HepG2 (cell line): ENCODE measurements around the gene SLC10A1. TPM values are rescaled to one million over a fixed set of nuclear protein-coding genes. Genes with fewer than 3 reads are reported as not detected.

Experiments used
- ARID2 ChIP-seq: sonication (generic); formaldehyde crosslinking; IDR thresholded peaks from 2 replicates; pipeline ENCODE4 v1.8.1; 2022; ENCODE audit warnings: mild to moderate bottlenecking, missing genetic modification reagents, borderline replicate concordance
- DZIP1 ChIP-seq: sonication (generic); formaldehyde crosslinking; IDR thresholded peaks from 2 replicates; pipeline ENCODE4 v1.5.0; 2020; ENCODE audit warnings: mild to moderate bottlenecking, missing genetic modification reagents
- ERF ChIP-seq: IDR thresholded peaks from 2 replicates; pipeline ENCODE4 v1.6.1; 2018; ENCODE audit warnings: missing biosample characterization, missing genetic modification reagents
- FOXJ3 ChIP-seq: sonication (generic); formaldehyde crosslinking; IDR thresholded peaks from 2 replicates; pipeline ENCODE4 v1.4.0; 2020; ENCODE audit warnings: missing genetic modification reagents, mild to moderate bottlenecking, borderline replicate concordance
- NCOA2 ChIP-seq: sonication (generic); formaldehyde crosslinking; IDR thresholded peaks from 2 replicates; pipeline ENCODE4 v1.8.0; 2022; ENCODE audit warnings: inconsistent platforms
- NFATC3 ChIP-seq: sonication (generic); formaldehyde crosslinking; IDR thresholded peaks from 2 replicates; pipeline ENCODE4 v1.5.1; 2020; ENCODE audit warnings: mild to moderate bottlenecking, missing genetic modification reagents
- NFIC ChIP-seq: IDR thresholded peaks from 2 replicates; pipeline ENCODE4 v1.6.1; 2012; ENCODE audit warnings: mild to moderate bottlenecking, low read length, inconsistent platforms
- ONECUT2 ChIP-seq: sonication (generic); formaldehyde crosslinking; IDR thresholded peaks from 2 replicates; pipeline ENCODE4 v1.4.0; 2020; ENCODE audit warnings: missing genetic modification reagents
- POGK ChIP-seq: sonication (generic); formaldehyde crosslinking; conservative IDR thresholded peaks from 2 replicates; pipeline ENCODE4 v1.8.0; 2022; ENCODE audit warnings: mild to moderate bottlenecking, moderate library complexity, missing genetic modification reagents
- RAD51 ChIP-seq: fragments of 450-650 bp; IDR thresholded peaks from 2 replicates; pipeline ENCODE4 v1.6.1; 2016; ENCODE audit warnings: borderline replicate concordance
- SP140L ChIP-seq: sonication (generic); formaldehyde crosslinking; IDR thresholded peaks from 2 replicates; pipeline ENCODE4 v1.4.0; 2020; ENCODE audit warnings: missing genetic modification reagents, borderline replicate concordance
- ZBTB40 ChIP-seq, 2 experiments: fragments of 450-650 bp in 1 of 2; sonication (generic) in 1 of 2; formaldehyde crosslinking in 1 of 2; IDR thresholded peaks; 2 replicates each; pipeline versions ENCODE4 v1.6.1 to v1.8.0; 2016 to 2022; ENCODE audit warnings: antibody characterized with exemption in 1 of 2, mild to moderate bottlenecking in 1 of 2, missing genetic modification reagents in 1 of 2
- ZIK1 ChIP-seq: sonication (generic); formaldehyde crosslinking; IDR thresholded peaks from 2 replicates; pipeline ENCODE4 v1.5.0; 2020; ENCODE audit warnings: mild to moderate bottlenecking, low read depth, missing genetic modification reagents, borderline replicate concordance
- ZNF121 ChIP-seq: sonication (generic); formaldehyde crosslinking; IDR thresholded peaks from 2 replicates; pipeline ENCODE4 v1.5.0; 2020; ENCODE audit warnings: mild to moderate bottlenecking, missing genetic modification reagents
- ZNF547 ChIP-seq: sonication (generic); formaldehyde crosslinking; IDR thresholded peaks from 2 replicates; pipeline ENCODE4 v1.5.1; 2020; ENCODE audit warnings: mild to moderate bottlenecking, missing genetic modification reagents
- polyA plus RNA-seq, 8 experiments: library from polyadenylated mRNA; depleted of rRNA in 3 of 8; stranded (reverse) in 7 of 8; unstranded in 1 of 8; fragments of >200 nt; fragmentation: Illumina TruSeq in 4 of 8; extraction: Trizol in 4 of 8; gene quantifications; 2 replicates each; pipeline versions ENCODE4 v1.2.1 to v1.2.3, GENCODE V29; 2011 to 2016; ENCODE audit warnings: low read depth in 4 of 8, missing spikeins in 1 of 8, mixed read lengths in 1 of 8; ENCODE audit not compliant: insufficient read depth in 1 of 8
- total RNA-seq, 5 experiments: library from RNA; depleted of rRNA; stranded (reverse); fragments of >200 nt; fragmentation: Illumina TruSeq; extraction: Trizol; gene quantifications; 2 replicates each; pipeline ENCODE4 v1.2.3, GENCODE V29; 2016; ENCODE audit warnings: low read depth in 1 of 5

Gene SLC10A1
- total and polyA plus RNA-seq, 2 of the 13 experiments (the other 11 are each of a cell fraction or from before 2014, with no cell fraction given), result 0.17 TPM; not detected in 1

GRCh38 chr14:69726761-69727511 lies 70.1 kb downstream of the SLC10A1 start (continued):
- TF ChIP-seq DZIP1 (no peak), ERF (CRISPR knock-in tag) (peak; percentile 40; the same call in 1 of the 2 replicates), ZIK1 (CRISPR knock-in tag) (peak; percentile 81), FOXJ3 (CRISPR knock-in tag) (no peak), RAD51 (no peak), NFIC (no peak), ZNF547 (CRISPR knock-in tag) (0 out of 2 replicates have a peak, but pooled peaks have one; percentile 23), ZBTB40 (IDR thresholded peaks at IDR 0.05) (no peak), ZBTB40 (CRISPR knock-in tag; IDR thresholded peaks at IDR 0.05) (no peak; the same call in 1 of the 2 replicates), ZNF121 (CRISPR knock-in tag) (no peak), POGK (CRISPR knock-in tag) (no peak), ONECUT2 (CRISPR knock-in tag) (0 out of 2 replicates have a peak, but pooled peaks have one; percentile 5), NCOA2 (CRISPR knock-in tag) (0 out of 2 replicates have a peak, but pooled peaks have one; percentile 16), SP140L (CRISPR knock-in tag) (no peak), ARID2 (CRISPR knock-in tag) (no peak), NFATC3 (CRISPR knock-in tag) (no peak)
